Choroid plexus epithelial cell (primary cell): ENCODE measurements around the gene FBXL17.

Experiments used
- DNase-seq: peaks from one replicate; pipeline ENCODE4 v3.0.0-alpha.2; 2010; ENCODE audit warnings: low read depth
- H3K4me3 ChIP-seq: 2 replicates; pipeline ENCODE4 v1.5.1; 2011; ENCODE audit warnings: low read depth, mild to moderate bottlenecking, control low read depth, low read length, moderate library complexity
- CTCF ChIP-seq: conservative IDR thresholded peaks from 2 replicates; pipeline ENCODE4 v1.5.1; 2011; ENCODE audit warnings: low read depth, mild to moderate bottlenecking, control low read depth, inconsistent platforms, low read length, moderate library complexity

FBXL17 gene

GRCh38 chr5:107919969-107920368 lies 461.9 kb downstream of the FBXL17 start:
- TF ChIP-seq CTCF, result no peak

GRCh38 chr5:107919361-107919760 lies 462.5 kb downstream of the FBXL17 start:
- no peak for TF ChIP-seq CTCF
- no peak overlapping the region for H3K4me3 ChIP-seq
- no peak for DNase-seq

More at GRCh38 chr5:107919969-107920368, 461.9 kb downstream of the FBXL17 start:
- H3K4me3 ChIP-seq, result no peak overlapping the region
- DNase-seq, result no peak

- no peak overlapping the region for H3K4me3 ChIP-seq
These were observed 463.9 kb downstream of the FBXL17 start for GRCh38 chr5:107917983-107918382.

GRCh38 chr5:107916731-107917725 lies 464.9 kb downstream of the FBXL17 start:
- H3K4me3 ChIP-seq, result no peak overlapping the region
- no peak for DNase-seq
- no peak for TF ChIP-seq CTCF

More at GRCh38 chr5:107917983-107918382, 463.9 kb downstream of the FBXL17 start:
- no peak for TF ChIP-seq CTCF
- DNase-seq, result peak; percentile 3

- H3K4me3 ChIP-seq, result no peak overlapping the region
- DNase-seq, result peak; percentile 46
- no peak for TF ChIP-seq CTCF
These were observed 466.6 kb downstream of the FBXL17 start for GRCh38 chr5:107915176-107915812.

GRCh38 chr5:107913494-107913893 lies 468.4 kb downstream of the FBXL17 start:
- no peak for TF ChIP-seq CTCF

More at GRCh38 chr5:107913494-107913893, 468.4 kb downstream of the FBXL17 start:
- DNase-seq, result no peak
- H3K4me3 ChIP-seq, result no peak overlapping the region
